GM12801 (cell line): ENCODE results near the gene ATP2A1.

Experiments
- TF ChIP-seq, protein P1 (sequence below): IDR thresholded peaks from one replicate; pipeline ENCODE4 v1.5.1; 2011; ENCODE audit warnings: control low read depth; ENCODE audit not compliant: insufficient read length; ENCODE audit errors: extremely low read depth

ATP2A1 gene

DNA sequence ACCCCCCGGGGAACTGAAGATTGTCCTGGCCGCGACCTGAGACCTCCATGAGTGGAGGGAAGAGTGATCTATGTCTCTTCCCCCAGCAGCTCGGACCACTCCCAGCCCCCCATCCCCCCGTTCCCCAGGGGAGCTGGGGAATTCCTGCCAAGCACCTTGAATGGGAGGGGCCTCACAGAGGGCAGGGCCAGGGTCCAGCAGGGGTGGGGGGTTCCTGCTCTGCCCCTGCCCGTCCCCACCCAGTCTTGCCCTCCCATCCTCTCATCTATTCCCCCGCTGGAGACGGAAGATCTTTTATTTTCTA lies 41.6 kb upstream of the ATP2A1 start:
- TF ChIP-seq, protein P1, sequence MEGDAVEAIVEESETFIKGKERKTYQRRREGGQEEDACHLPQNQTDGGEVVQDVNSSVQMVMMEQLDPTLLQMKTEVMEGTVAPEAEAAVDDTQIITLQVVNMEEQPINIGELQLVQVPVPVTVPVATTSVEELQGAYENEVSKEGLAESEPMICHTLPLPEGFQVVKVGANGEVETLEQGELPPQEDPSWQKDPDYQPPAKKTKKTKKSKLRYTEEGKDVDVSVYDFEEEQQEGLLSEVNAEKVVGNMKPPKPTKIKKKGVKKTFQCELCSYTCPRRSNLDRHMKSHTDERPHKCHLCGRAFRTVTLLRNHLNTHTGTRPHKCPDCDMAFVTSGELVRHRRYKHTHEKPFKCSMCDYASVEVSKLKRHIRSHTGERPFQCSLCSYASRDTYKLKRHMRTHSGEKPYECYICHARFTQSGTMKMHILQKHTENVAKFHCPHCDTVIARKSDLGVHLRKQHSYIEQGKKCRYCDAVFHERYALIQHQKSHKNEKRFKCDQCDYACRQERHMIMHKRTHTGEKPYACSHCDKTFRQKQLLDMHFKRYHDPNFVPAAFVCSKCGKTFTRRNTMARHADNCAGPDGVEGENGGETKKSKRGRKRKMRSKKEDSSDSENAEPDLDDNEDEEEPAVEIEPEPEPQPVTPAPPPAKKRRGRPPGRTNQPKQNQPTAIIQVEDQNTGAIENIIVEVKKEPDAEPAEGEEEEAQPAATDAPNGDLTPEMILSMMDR: no peak

DNA sequence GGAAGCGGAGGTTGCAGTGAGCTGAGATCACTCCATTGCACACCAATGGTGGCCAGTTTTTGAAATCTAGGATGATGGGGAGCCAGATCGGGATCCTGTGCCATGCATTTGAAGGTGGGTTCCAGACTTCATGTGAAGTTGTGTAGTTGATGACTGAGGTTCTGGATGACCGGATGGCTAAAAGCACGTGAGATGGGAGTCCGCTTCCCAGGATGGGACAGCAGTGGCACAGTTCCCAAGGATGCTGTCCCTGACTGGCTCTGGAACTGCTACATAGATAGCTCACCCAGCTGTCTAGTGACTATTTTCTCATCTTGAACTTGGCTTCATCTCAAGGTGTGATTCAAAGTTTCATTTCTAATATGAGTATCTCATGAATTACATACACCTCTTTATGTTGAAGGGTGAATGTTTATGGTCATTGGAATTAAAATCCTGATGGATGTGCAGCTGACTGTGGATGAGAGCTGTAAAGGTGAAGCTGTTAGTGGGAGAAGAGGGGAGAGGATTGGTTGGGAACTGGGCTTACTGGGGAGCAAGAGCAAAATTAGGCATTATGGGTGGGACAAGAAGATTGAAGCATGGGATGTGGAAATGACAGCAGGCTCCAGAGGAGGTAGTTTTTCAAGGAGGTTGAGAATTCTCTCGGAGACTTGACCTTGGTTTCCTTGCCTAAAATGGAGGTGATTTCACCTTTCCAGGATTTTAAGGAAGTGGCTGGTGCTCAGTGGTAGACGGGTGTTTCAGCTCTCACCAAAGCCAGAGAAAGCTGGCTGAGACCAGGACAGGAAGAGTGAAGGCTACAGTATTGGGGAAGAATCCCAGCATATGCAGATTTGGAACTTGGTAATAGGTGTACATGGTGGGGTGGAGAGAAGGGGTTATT lies 40.4 kb upstream of the ATP2A1 start:
- TF ChIP-seq, protein P1: no peak

DNA sequence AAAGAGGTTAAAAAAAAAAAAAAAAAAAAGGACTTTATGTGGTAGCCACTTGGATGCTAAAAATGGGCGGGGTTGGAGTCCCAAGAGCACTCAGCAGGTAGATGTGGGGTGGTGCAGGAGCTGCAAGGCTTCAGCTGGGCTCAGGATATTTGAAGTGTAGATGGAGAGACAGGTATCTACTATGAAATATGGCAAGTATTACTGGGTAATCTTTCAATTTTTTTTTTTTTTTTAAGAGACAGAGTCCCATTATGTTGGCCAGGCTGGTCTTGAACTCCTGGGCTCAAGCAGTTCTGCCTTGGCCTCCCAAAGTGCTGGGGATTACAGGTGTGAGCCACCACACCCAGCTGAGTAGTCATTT lies 39.8 kb upstream of the ATP2A1 start:
- TF ChIP-seq, protein P1: no peak

DNA sequence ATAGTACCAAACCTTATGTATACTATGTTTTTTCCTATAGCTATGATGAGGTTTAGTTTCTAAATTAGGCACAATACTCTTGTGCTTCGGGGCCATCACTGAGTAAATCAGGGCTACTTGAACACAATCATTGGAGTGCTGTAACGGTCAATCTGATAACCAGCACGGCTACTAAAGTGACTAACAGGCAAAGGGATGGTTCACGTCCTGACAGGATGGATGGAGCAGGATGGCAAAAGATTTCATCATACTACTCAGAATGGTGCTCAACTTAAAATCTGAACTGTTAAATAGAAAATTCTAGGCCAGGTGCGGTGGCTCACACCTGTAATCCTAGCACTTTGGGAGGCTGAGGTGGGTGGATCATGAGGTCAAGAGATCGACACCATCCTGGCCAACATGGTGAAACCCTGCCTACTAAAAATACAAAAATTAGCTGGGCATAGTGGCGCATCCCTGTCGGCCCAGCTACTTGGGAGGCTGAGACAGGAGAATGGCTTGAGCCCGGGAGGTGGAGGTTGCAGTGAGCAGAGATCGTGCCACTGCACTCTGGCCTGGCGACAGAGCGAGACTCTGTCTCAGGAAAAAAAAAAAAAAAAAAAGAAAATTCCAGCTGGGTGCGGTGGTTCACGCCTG lies 39.2 kb upstream of the ATP2A1 start:
- TF ChIP-seq, protein P1: no peak

DNA sequence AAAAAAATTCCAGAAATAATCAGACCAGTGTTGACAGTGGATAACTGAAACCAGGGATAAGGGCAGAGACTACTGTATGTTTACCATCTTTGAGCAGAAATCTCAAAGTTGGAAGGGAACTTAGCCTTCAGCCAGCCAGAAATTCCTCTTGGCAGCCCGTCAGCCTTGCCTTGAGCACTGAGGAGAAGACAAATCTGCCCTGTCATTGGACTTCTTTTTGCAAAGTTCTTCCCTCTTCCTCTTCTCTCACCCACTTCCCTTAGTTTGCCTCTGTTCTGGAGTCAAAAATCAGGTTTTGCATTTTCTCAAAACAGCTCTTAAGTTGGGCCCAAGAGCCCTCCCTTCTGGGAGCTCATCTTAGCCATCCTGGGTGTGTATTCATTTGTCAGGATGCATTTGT lies 38.4 kb upstream of the ATP2A1 start:
- TF ChIP-seq, protein P1: no peak

DNA sequence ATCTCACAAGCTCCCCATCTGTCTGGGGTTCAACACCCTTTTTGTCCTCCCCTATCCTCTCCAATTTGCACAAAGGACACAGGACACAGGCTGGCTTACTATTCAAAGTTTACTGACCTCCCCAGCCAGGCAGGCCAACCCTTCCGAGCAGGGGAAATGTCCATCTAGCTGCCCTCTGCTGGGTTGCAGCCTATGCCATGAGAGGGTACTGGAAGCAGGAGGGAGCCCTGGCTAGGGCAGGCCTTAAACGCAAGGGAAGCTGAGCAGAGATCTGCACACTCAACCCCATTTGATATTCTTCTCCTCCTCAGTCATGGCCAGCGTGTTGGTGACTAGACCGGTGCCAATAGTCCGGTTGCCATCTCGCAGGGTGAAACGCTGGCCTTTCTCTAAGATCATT lies 35.6 kb upstream of the ATP2A1 start:
- TF ChIP-seq, protein P1: no peak

DNA sequence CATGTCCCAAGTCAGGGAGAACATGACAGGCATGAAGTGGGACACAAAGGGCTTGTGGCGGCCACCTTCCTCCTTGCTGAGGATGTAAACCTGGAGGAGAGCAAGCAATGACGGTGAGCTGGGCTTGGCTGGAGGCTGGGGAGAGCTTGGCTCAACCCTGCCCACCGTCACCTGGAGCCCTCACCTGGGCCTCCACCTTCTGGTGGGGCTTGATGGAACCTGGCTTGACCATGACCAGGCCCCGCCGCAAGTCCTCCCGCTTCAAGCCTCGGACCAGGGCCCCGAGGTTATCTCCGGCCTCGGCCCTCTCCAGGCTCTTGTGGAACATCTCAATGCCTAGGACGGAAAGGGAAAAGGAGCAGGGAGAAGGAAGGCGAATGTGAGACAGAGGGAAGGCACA lies 34.5 kb upstream of the ATP2A1 start:
- TF ChIP-seq, protein P1: no peak
